HepG2 (cell line): Measurements from ENCODE around the gene ACTN4. TPM values are rescaled to one million over a fixed set of nuclear protein-coding genes. Genes with fewer than 3 reads are reported as not detected.

Experiments used
- CREB1 ChIP-seq, 2 experiments: fragments of 450-650 bp in 1 of 2; IDR thresholded peaks; 2 replicates each; pipeline ENCODE4 v1.6.1; 2016 to 2017; ENCODE audit warnings: control low read depth in 1 of 2, mild to moderate bottlenecking in 1 of 2, missing compliant biosample characterization in 1 of 2, missing genetic modification characterization in 1 of 2
- ELF3 ChIP-seq: IDR thresholded peaks from 2 replicates; pipeline ENCODE4 v1.6.1; 2016; ENCODE audit warnings: missing genetic modification reagents, missing compliant biosample characterization
- ETV6 ChIP-seq: sonication (generic); formaldehyde crosslinking; conservative IDR thresholded peaks from 2 replicates; pipeline ENCODE4 v1.4.0; 2020; ENCODE audit warnings: missing genetic modification reagents
- GFI1 ChIP-seq: sonication (generic); formaldehyde crosslinking; IDR thresholded peaks from 2 replicates; pipeline ENCODE4 v1.5.0; 2020; ENCODE audit warnings: missing genetic modification reagents, mild to moderate bottlenecking, borderline replicate concordance
- ISL2 ChIP-seq: sonication (generic); formaldehyde crosslinking; IDR thresholded peaks from 2 replicates; pipeline ENCODE4 v1.5.0; 2020; ENCODE audit warnings: missing genetic modification reagents
- KDM6A ChIP-seq: IDR thresholded peaks from 2 replicates; pipeline ENCODE4 v1.6.1; 2016; ENCODE audit warnings: low read depth
- MATR3 ChIP-seq: sonication (generic); formaldehyde crosslinking; IDR thresholded peaks from 2 replicates; pipeline ENCODE4 v1.4.0; 2020; ENCODE audit warnings: missing genetic modification reagents
- MIER3 ChIP-seq: IDR thresholded peaks from 2 replicates; pipeline ENCODE4 v1.6.1; 2016; ENCODE audit warnings: missing compliant biosample characterization, borderline replicate concordance
- PHF21A ChIP-seq: sonication (generic); formaldehyde crosslinking; IDR thresholded peaks from 2 replicates; pipeline ENCODE4 v1.5.0; 2020; ENCODE audit warnings: mild to moderate bottlenecking, missing genetic modification reagents
- RAD21 ChIP-seq: fragments of 450-650 bp; formaldehyde crosslinking; IDR thresholded peaks from 2 replicates; pipeline ENCODE4 v1.5.0; 2020; ENCODE audit warnings: mild to moderate bottlenecking
- REPIN1 ChIP-seq: sonication (generic); formaldehyde crosslinking; IDR thresholded peaks from 2 replicates; pipeline ENCODE4 v1.8.0; 2022; ENCODE audit warnings: missing genetic modification reagents, low read depth, mild to moderate bottlenecking, borderline replicate concordance
- SMAD1 ChIP-seq: sonication (generic); formaldehyde crosslinking; IDR thresholded peaks from 2 replicates; pipeline ENCODE4 v1.4.0; 2020; ENCODE audit warnings: missing genetic modification reagents, low read depth, mild to moderate bottlenecking, borderline replicate concordance
- SNAI1 ChIP-seq: sonication (generic); formaldehyde crosslinking; IDR thresholded peaks from 2 replicates; pipeline ENCODE4 v1.5.0; 2020; ENCODE audit warnings: mild to moderate bottlenecking, missing genetic modification reagents, borderline replicate concordance
- ZMAT3 ChIP-seq: sonication (generic); formaldehyde crosslinking; conservative IDR thresholded peaks from 2 replicates; pipeline ENCODE4 v1.7.0; 2021; ENCODE audit warnings: missing genetic modification reagents
- ZNF207 ChIP-seq: fragments of 450-650 bp; IDR thresholded peaks from 2 replicates; pipeline ENCODE4 v1.6.1; 2016; ENCODE audit warnings: antibody characterized with exemption, borderline replicate concordance
- ZNF235 ChIP-seq: sonication (generic); formaldehyde crosslinking; IDR thresholded peaks from 2 replicates; pipeline ENCODE4 v1.8.1; 2023; ENCODE audit warnings: mild to moderate bottlenecking, missing genetic modification reagents, borderline replicate concordance
- ZNF253 ChIP-seq: sonication (generic); formaldehyde crosslinking; IDR thresholded peaks from 2 replicates; pipeline ENCODE4 v1.8.0; 2022; ENCODE audit warnings: mild to moderate bottlenecking, missing genetic modification reagents, borderline replicate concordance
- ZNF256 ChIP-seq: sonication (generic); formaldehyde crosslinking; conservative IDR thresholded peaks from 2 replicates; pipeline ENCODE4 v1.4.0; 2020; ENCODE audit warnings: missing genetic modification reagents
- ZNF292 ChIP-seq: sonication (generic); formaldehyde crosslinking; IDR thresholded peaks from 2 replicates; pipeline ENCODE4 v1.8.1; 2022; ENCODE audit warnings: mild to moderate bottlenecking, low read depth, missing genetic modification reagents, borderline replicate concordance
- ZNF652 ChIP-seq: IDR thresholded peaks from 2 replicates; pipeline ENCODE4 v1.6.1; 2016; ENCODE audit warnings: low read depth, borderline replicate concordance
- ZNF761 ChIP-seq: sonication (generic); formaldehyde crosslinking; conservative IDR thresholded peaks from 2 replicates; pipeline ENCODE4 v1.4.0; 2020; ENCODE audit warnings: mild to moderate bottlenecking, missing genetic modification reagents
- ZNF792 ChIP-seq: IDR thresholded peaks from 2 replicates; pipeline ENCODE4 v1.6.1; 2016
- polyA plus RNA-seq, 8 experiments: library from polyadenylated mRNA; depleted of rRNA in 3 of 8; stranded (reverse) in 7 of 8; unstranded in 1 of 8; fragments of >200 nt; fragmentation: Illumina TruSeq in 4 of 8; extraction: Trizol in 4 of 8; gene quantifications; 2 replicates each; pipeline versions ENCODE4 v1.2.1 to v1.2.3, GENCODE V29; 2011 to 2016; ENCODE audit warnings: low read depth in 4 of 8, missing spikeins in 1 of 8, mixed read lengths in 1 of 8; ENCODE audit not compliant: insufficient read depth in 1 of 8
- total RNA-seq, 5 experiments: library from RNA; depleted of rRNA; stranded (reverse); fragments of >200 nt; fragmentation: Illumina TruSeq; extraction: Trizol; gene quantifications; 2 replicates each; pipeline ENCODE4 v1.2.3, GENCODE V29; 2016; ENCODE audit warnings: low read depth in 1 of 5
- TF ChIP-seq, protein P1 (sequence below): sonication (generic); formaldehyde crosslinking; IDR thresholded peaks from 2 replicates; pipeline ENCODE4; 2020; ENCODE audit warnings: missing genetic modification reagents, mild to moderate bottlenecking, borderline replicate concordance
- TF ChIP-seq, protein P2 (sequence below): sonication (generic); formaldehyde crosslinking; IDR thresholded peaks from 2 replicates; pipeline ENCODE4 v1.4.0; 2020; ENCODE audit warnings: mild to moderate bottlenecking, missing genetic modification reagents

The ACTN4 gene
- total and polyA plus RNA-seq, 2 of the 13 experiments (the other 11 are each of a cell fraction or from before 2014, with no cell fraction given), result 171 to 192 TPM

- no peak; the same call in 1 of the 2 replicates for TF ChIP-seq PHF21A (CRISPR knock-in tag)
- TF ChIP-seq KDM6A, result no peak
- peak; percentile 55; the same call in 1 of the 2 replicates for TF ChIP-seq MIER3
- no peak for TF ChIP-seq ZNF235 (CRISPR knock-in tag)
- no peak for TF ChIP-seq SNAI1 (CRISPR knock-in tag)
- 0 out of 2 replicates have a peak, but pooled peaks have one; percentile 43 for TF ChIP-seq SMAD1 (CRISPR knock-in tag)
- 0 out of 2 replicates have a peak, but pooled peaks have one; percentile 8 for TF ChIP-seq ZNF256 (CRISPR knock-in tag)
- peak; percentile 72; the same call in 1 of the 2 replicates for TF ChIP-seq REPIN1 (CRISPR knock-in tag)
- TF ChIP-seq, protein P1, sequence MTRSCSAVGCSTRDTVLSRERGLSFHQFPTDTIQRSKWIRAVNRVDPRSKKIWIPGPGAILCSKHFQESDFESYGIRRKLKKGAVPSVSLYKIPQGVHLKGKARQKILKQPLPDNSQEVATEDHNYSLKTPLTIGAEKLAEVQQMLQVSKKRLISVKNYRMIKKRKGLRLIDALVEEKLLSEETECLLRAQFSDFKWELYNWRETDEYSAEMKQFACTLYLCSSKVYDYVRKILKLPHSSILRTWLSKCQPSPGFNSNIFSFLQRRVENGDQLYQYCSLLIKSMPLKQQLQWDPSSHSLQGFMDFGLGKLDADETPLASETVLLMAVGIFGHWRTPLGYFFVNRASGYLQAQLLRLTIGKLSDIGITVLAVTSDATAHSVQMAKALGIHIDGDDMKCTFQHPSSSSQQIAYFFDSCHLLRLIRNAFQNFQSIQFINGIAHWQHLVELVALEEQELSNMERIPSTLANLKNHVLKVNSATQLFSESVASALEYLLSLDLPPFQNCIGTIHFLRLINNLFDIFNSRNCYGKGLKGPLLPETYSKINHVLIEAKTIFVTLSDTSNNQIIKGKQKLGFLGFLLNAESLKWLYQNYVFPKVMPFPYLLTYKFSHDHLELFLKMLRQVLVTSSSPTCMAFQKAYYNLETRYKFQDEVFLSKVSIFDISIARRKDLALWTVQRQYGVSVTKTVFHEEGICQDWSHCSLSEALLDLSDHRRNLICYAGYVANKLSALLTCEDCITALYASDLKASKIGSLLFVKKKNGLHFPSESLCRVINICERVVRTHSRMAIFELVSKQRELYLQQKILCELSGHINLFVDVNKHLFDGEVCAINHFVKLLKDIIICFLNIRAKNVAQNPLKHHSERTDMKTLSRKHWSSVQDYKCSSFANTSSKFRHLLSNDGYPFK (CRISPR knock-in tag), result peak; percentile 86; the same call in 1 of the 2 replicates
- TF ChIP-seq CREB1 (IDR thresholded peaks at IDR 0.05), result peak; percentile 78
- peak; percentile 97 for TF ChIP-seq CREB1 (CRISPR knock-in tag; IDR thresholded peaks at IDR 0.05)
- TF ChIP-seq, protein P2, sequence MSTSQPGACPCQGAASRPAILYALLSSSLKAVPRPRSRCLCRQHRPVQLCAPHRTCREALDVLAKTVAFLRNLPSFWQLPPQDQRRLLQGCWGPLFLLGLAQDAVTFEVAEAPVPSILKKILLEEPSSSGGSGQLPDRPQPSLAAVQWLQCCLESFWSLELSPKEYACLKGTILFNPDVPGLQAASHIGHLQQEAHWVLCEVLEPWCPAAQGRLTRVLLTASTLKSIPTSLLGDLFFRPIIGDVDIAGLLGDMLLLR (CRISPR knock-in tag), result 0 out of 2 replicates have a peak, but pooled peaks have one; percentile 29
- TF ChIP-seq GFI1 (CRISPR knock-in tag), result no peak
- TF ChIP-seq MATR3, result no peak
- peak; percentile 69; the same call in 1 of the 2 replicates for TF ChIP-seq ZNF792
- no peak for TF ChIP-seq ZMAT3
- no peak for TF ChIP-seq ZNF253 (CRISPR knock-in tag)
- TF ChIP-seq ISL2 (CRISPR knock-in tag), result peak; percentile 47
- TF ChIP-seq ZNF761, result no peak
- TF ChIP-seq ZNF652 (CRISPR knock-in tag), result no peak
- peak; percentile 78 for TF ChIP-seq ELF3 (CRISPR knock-in tag)
- TF ChIP-seq RAD21 (CRISPR knock-in tag), result no peak
- no peak for TF ChIP-seq ETV6
- TF ChIP-seq ZNF207, result no peak
- TF ChIP-seq ZNF292 (CRISPR knock-in tag), result no peak
These were observed 28.7 kb upstream of the ACTN4 start, which contains the start of gene EIF3K (continued) for GRCh38 chr19:38618590-38619360.
